Stimulated activated CD8-positive, alpha-beta memory T cell treated with anti-CD3 and anti-CD28 coated beads, Interleukin-4, amount 100 ng/mL, for 1 hour (primary cell): Measurements from ENCODE around the gene CSAD.
"Not testable (repeated sequence)": the region's sequence is repeated elsewhere in the genome, so short reads cannot be mapped to it uniquely, and the experiment has no call there.

ENCODE experiments used
- DNase-seq, 2 donors: peaks; one replicate each; pipeline ENCODE4 v3.0.0-alpha.2; 2020; ENCODE audit warnings: low read depth in 2 of 2, low spot score in 1 of 2

CSAD gene

DNA sequence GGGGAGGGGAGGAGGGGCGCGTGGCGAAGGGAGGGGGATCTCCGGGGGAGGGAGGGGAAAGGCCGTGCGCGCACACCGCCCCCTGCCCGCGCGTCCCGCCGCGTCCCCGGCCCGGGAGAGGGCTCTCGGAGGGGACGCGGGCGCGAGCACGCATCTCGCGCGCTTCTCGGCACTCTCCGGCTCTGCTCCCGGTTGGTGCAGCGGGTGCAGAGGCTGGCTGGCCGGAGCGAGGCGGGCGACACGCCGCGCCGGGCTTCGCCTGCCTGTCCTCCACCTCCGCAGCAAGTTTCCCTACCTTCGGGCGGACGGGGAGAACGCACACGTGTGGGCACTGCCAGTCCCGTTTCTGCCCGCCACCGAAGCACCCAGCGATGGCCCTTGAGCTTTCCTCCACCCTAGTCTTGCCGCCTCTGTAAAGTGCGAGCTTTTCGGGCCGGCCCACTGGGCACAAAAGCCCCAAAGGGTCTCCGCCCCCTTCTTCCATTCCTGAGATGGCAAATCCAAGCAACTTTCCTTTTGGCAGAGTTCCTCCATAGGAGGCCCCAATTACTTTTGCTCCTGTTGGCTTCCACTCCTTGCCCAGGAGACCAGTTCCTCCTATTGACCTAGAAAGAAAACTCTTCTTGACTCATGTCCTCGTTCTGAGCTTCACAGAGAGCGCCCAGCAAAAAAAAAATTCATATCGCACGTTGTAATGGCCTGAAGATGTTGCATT, 363 bp upstream of the CSAD start:
- DNase-seq, result peak in 1 of 2 donors; percentile 50

DNA sequence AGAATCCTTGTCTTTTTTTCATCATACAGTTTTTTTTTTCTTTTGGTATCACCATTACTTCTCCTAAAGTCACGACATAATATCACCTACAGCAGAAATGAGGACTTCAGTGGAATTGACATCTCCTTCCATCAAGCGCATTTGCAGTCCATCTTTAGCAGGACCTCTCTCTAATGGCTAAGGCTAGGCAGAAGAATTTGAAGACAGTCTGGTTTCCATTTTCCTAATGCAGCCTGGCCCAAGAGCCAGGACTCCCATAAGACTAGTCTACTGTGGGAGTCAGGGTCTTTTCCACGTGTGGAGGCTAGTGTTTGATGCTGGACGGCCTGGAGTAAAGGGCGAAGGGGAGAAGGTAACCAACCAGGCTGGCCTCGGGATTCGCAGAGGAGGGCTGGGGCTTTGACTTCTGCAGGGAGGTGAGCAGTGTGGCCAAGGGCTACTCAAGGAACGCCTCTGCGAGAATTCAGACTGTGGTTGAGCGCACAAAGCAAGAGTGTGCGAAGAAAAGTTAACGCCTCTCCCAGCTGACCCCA, 972 bp downstream of the CSAD start:
- DNase-seq, result no peak

GRCh38 chr12:53178803-53179202, 1.9 kb downstream of the CSAD start:
- DNase-seq, result not testable (repeated sequence)

DNA sequence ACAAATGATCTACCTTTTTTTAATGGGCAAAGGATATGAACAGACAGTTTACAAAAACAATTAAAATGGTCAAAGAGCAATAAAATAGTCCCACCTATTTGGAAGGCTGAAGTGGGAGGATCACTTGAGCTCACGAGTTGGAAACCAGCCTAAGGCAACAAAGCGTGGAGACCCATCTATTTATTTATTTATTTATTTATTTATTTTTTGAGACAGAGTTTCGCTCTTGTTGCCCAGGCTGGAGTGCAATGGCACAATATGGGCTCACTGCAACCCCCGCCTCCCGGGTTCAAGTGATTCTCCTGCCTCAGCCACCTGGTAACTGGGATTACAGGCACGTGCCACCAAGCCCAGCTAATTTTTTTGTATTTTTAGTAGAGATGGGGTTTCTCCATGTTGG, 3.3 kb downstream of the CSAD start:
- not testable (repeated sequence) for DNase-seq

DNA sequence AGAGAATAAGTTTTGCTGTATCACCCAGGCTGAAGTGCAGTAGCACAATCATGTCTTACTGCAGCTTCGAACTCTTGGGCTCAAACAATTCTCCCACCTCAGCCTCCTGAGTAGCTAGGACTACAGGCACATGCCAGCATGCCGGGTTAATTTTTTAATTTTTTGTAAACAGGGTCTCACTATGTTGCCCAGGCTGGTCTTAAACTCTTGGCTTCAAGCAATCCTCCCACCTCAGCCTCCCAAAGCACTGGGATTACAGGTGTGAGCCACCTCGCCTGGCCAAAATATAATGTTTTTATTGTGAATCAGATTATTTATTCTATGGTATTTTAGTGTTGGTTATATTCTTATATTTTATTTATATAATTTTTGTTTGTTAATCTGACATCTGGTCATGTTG, 4.0 kb downstream of the CSAD start:
- DNase-seq, result no peak

GRCh38 chr12:53174881-53175491, 5.7 kb downstream of the CSAD start:
- DNase-seq, result no peak

GRCh38 chr12:53173085-53173715, 7.5 kb downstream of the CSAD start:
- no peak for DNase-seq

GRCh38 chr12:53172352-53172751, 8.4 kb downstream of the CSAD start:
- DNase-seq, result no peak

GRCh38 chr12:53171725-53172329, 8.9 kb downstream of the CSAD start:
- DNase-seq, result no peak

DNA sequence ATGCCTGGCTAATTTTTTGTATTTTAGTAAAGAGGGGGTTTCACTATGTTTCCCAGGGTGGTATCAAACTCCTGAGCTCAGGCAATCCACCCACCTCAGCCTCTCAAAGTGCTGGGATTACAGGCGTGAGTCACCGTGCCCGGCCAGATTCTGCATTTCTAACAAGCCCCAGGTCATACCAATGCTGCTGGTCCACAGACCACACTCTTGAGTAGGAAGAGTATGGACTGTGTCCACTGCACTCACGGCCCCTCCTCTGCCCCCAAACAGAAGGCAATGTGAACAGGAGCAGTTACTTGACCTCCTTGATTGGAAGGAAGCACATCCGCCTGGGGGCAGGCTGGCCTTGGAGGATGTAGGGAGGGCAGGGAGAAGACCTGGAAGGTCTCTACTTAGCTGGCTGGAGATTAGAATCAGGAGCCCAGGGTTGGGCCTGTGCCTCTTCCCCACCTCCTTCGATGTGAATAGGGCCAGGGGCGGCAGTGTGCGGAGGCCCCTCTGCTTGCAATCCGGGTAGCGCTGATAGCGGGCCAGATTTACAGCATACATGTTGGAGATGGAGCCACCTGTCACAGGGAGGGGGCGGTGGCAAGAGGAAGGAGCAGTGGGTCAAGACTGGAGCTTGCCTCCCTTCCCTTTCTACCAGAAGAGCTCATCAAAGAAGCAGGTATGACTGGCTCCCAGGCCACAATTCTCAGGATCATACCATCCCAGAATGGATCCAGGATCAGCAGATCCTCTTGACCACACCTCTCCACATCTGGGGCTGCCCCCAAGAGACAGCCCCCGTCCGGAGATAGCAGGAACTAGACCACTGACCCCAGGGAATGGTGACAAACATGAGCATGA, 9.6 kb downstream of the CSAD start:
- no peak for DNase-seq

GRCh38 chr12:53170215-53170614, 10.5 kb downstream of the CSAD start:
- no peak for DNase-seq

DNA sequence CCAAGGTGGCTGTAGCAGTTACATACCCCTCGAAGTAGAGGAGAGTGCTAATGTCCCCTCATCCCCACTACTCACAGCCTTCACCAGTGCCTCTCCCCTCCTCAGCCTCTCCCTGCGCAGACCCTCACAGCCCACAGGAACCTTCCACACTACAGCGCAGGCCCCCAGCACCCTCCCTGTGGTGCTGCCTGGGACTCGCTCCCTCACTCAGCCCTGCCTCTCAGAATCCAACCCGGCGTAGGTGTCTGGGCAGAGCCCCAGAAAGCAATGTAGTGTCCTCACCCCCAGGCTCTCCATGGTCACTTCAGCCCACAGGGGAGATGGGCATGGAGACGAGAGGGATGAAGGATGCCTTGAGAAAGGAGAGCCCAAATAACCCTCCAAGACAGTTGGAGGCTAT, 11.1 kb downstream of the CSAD start:
- DNase-seq, result no peak

DNA sequence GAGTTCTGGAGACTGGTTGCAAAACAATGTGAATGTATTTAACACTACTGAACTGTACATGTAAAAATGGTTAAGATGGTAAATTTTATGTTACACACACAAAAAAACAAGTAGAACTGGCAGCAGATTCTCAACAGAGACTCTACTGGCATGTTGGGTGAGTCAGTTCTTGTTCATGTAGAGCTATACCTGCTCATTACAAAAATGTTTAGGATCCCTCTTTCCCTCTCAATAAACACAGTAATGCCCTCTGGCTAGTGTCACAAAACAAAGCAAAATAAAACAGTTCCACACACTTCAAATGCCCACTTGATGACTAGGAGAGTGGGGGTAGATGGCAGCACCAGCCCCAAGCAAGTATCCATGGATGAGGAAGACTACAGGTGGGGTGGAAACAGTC, 13.9 kb downstream of the CSAD start:
- no peak for DNase-seq

DNA sequence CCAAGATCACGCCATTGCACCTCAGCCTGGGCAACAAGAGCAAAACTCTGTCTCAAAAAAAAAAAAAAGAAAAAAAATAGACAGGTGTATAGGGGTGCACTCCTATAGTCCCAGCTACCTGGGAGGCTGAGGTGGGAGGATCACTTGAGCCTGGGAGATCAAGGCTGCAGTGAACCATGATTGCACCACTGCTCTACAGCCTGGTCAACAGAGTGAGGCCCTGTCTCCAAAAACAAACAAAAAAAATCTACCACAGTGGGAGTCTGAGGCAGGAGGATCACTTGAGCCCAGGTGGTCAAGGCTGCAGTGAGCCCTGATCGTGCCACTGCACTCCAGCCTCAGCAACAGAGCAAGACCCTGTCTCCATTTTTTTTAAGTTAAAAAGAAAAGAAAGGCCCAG, 17.7 kb downstream of the CSAD start:
- DNase-seq, result not testable (repeated sequence)

- no peak for DNase-seq
These were observed 19.4 kb downstream of the CSAD start for GRCh38 chr12:53161119-53161911.

DNA sequence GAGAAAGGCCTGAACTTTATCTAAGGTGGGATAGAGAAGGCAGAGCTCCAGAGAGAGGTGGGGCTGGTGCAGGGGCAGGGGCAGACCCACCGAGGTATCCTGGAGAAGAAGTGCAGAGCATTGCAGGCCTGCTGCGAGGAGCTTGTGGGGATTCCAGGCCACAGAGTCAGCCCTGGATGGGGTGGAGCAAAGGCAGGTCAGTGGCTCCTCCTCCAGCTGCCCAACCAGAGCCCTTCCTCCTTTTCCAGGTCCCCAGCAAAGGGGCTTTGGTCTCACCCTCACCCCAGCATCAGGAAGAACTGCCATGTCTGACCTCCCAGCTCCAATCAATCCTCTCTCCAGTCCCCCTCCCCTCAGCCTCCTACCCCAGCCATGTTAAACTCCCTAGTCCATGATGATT, 20.1 kb downstream of the CSAD start:
- no peak for DNase-seq

GRCh38 chr12:53160000-53160399, 20.7 kb downstream of the CSAD start:
- no peak for DNase-seq

- DNase-seq, result peak; percentile 77 to 81
These were observed 21.4 kb downstream of the CSAD start for GRCh38 chr12:53159195-53159839.

- DNase-seq, result no peak
These were observed 28.3 kb downstream of the CSAD start for GRCh38 chr12:53152390-53152789.

GRCh38 chr12:53151039-53151438, 29.7 kb downstream of the CSAD start:
- DNase-seq, result no peak
